Ishikawa (cell line): ENCODE measurements around the gene ANGPT4.

Experiments used
- CEBPB ChIP-seq: IDR thresholded peaks from 2 replicates; pipeline ENCODE4 v1.6.1; 2012
- CREB1 ChIP-seq: IDR thresholded peaks from 2 replicates; pipeline ENCODE4 v1.6.1; 2012; ENCODE audit warnings: low read depth
- EGR1 ChIP-seq: IDR thresholded peaks from 2 replicates; pipeline ENCODE4 v1.6.1; 2012
- EP300 ChIP-seq: IDR thresholded peaks from 2 replicates; pipeline ENCODE4 v1.6.1; 2012; ENCODE audit warnings: borderline replicate concordance
- FOXM1 ChIP-seq: IDR thresholded peaks from 2 replicates; pipeline ENCODE4 v1.6.1; 2012; ENCODE audit warnings: low read depth, borderline replicate concordance
- MAX ChIP-seq: IDR thresholded peaks from 2 replicates; pipeline ENCODE4 v1.6.1; 2012
- NFIC ChIP-seq: IDR thresholded peaks from 2 replicates; pipeline ENCODE4 v1.6.1; 2012
- RAD21 ChIP-seq: IDR thresholded peaks from 2 replicates; pipeline ENCODE4 v1.6.1; 2012; ENCODE audit warnings: low read depth
- REST ChIP-seq: IDR thresholded peaks from 2 replicates; pipeline ENCODE4 v1.6.1; 2012; ENCODE audit warnings: low read depth, mild to moderate bottlenecking
- TAF1 ChIP-seq: IDR thresholded peaks from 2 replicates; pipeline ENCODE4 v1.6.1; 2012; ENCODE audit warnings: low read depth, mild to moderate bottlenecking
- TCF12 ChIP-seq: IDR thresholded peaks from 2 replicates; pipeline ENCODE4 v1.6.1; 2012; ENCODE audit warnings: low read depth
- TEAD4 ChIP-seq: IDR thresholded peaks from 2 replicates; pipeline ENCODE4 v1.6.1; 2012
- USF1 ChIP-seq: IDR thresholded peaks from 2 replicates; pipeline ENCODE4 v1.6.1; 2012
- YY1 ChIP-seq: IDR thresholded peaks from 2 replicates; pipeline ENCODE4 v1.6.1; 2012; ENCODE audit warnings: low read depth
- ZBTB7A ChIP-seq: IDR thresholded peaks from 2 replicates; pipeline ENCODE4 v1.6.1; 2012; ENCODE audit warnings: low read depth

The ANGPT4 gene

GRCh38 chr20:845226-845868, 70.8 kb downstream of the ANGPT4 start:
- no peak for TF ChIP-seq YY1
- TF ChIP-seq TCF12 = no peak

GRCh38 chr20:844473-845225, 71.5 kb downstream of the ANGPT4 start:
- TF ChIP-seq REST (no peak), RAD21 (no peak), FOXM1 (no peak), MAX (no peak), TEAD4 (no peak), EP300 (no peak)

- TF ChIP-seq NFIC (no peak), YY1 (no peak), EGR1 (no peak), REST (no peak), CEBPB (no peak), CREB1 (no peak), FOXM1 (no peak), TAF1 (no peak), TCF12 (no peak), MAX (no peak), RAD21 (no peak), ZBTB7A (no peak), TEAD4 (no peak)
These were observed 72.2 kb downstream of the ANGPT4 start for GRCh38 chr20:843912-844311.

- no peak for TF ChIP-seq FOXM1
- no peak for TF ChIP-seq CEBPB
- TF ChIP-seq YY1 = no peak
- no peak for TF ChIP-seq RAD21
- no peak for TF ChIP-seq EGR1
- no peak for TF ChIP-seq USF1
- no peak for TF ChIP-seq MAX
- no peak for TF ChIP-seq REST
- TF ChIP-seq TCF12 = no peak
- TF ChIP-seq EP300 = no peak
- no peak for TF ChIP-seq TAF1
- TF ChIP-seq ZBTB7A = no peak
- no peak for TF ChIP-seq NFIC
- TF ChIP-seq CREB1 = no peak
- no peak for TF ChIP-seq TEAD4
These were observed 73.6 kb downstream of the ANGPT4 start for GRCh38 chr20:842547-842940.
